ENCODE data around the gene CDHR2. TPM values are rescaled to one million over a fixed set of nuclear protein-coding genes. Genes with fewer than 3 reads are reported as not detected.

CDHR2 gene
- total and polyA plus RNA-seq, 2 donors (not counting 3 experiments of a cell fraction or from before 2014, with no cell fraction given) = not detected

GRCh38 chr5:176624142-176624541, 75.0 kb downstream of the CDHR2 start:
- ChIA-PET CTCF (interaction anchor here (1.8 kb wide), 1 partner anchor 50 kb away, joined by 5 read pairs; no protein-coding TSS in a partner anchor), POLR2A (no interaction called here)
- Histone ChIP-seq H3K27me3 (ENCODE audit: control insufficient read depth in 2 of 2, insufficient read depth in 2 of 2, low read length in 2 of 2) (peaks cover 50 to 53% of the 10 kb centered on the region in 2 experiments), H3K4me2 (ENCODE audit: insufficient read depth, low read length) (no peak overlapping the region), H3K4me3 (replicated peaks in 1 of 3; ENCODE audit: insufficient read depth in 1 of 3, low read depth in 1 of 3, low read length in 3 of 3) (no peak overlapping the region), H3K79me2 (ENCODE audit: control insufficient read depth, insufficient read depth, low read length) (no peaks in the 10 kb centered on the region), H3K9ac (replicated peaks; ENCODE audit: extremely low read depth, insufficient read depth, low read length) (no peak overlapping the region), H3K9me3 (replicated peaks; ENCODE audit: control insufficient read depth, insufficient read depth, low read length) (no peaks in the 10 kb centered on the region), H3K36me3 (ENCODE audit: control insufficient read depth in 2 of 2, extremely low read depth in 1 of 2, insufficient read depth in 2 of 2, low read length in 2 of 2) (no peaks in the 10 kb centered on the region), H3K9me1 (replicated peaks; ENCODE audit: control insufficient read depth, extremely low read depth, insufficient read depth, low read length) (no peaks in the 10 kb centered on the region), H4K20me1 (replicated peaks; ENCODE audit: control insufficient read depth, extremely low read depth, insufficient read depth, low read length) (no peaks in the 10 kb centered on the region), H3K4me1 (ENCODE audit: control insufficient read depth, extremely low read depth, insufficient read depth, low read length) (peaks cover 4% of the 10 kb centered on the region), H3K27ac (ENCODE audit: insufficient read depth, low read depth, low read length) (no peak overlapping the region), H2AFZ (ENCODE audit: low read depth, low read length) (no peak overlapping the region)
- dilution Hi-C loops (cut with MboI; ENCODE audit: extremely low pct_ligation_motif_present, low sequenced_read_pairs) = no loop called here
- no TSS peak for BruUV-seq (replicated peaks)
- intact Hi-C loops (cut with micrococcal nuclease) = no loop called here
- FAIRE-seq (no peak), DNase-seq (ENCODE audit: low read depth, low spot score) (no peak)
- TF ChIP-seq POLR2AphosphoS5 (IDR thresholded peaks at IDR 0.05; ENCODE audit: insufficient read depth, low read depth, low read length) (no peak), EZH2 (IDR thresholded peaks at IDR 0.05; ENCODE audit: borderline replicate concordance, low read depth, low read length, severe bottlenecking) (no peak), JUN (IDR thresholded peaks at IDR 0.05; ENCODE audit: borderline replicate concordance, insufficient read depth, insufficient read length, low read depth) (no peak), FOS (IDR thresholded peaks at IDR 0.05; ENCODE audit: borderline replicate concordance, insufficient read depth, low read length) (no peak), MAX (IDR thresholded peaks at IDR 0.05; ENCODE audit: insufficient read depth, insufficient read length) (no peak), GATA2 (IDR thresholded peaks at IDR 0.05; ENCODE audit: insufficient read depth, insufficient read length, low read depth, low read length) (no peak), MYC (IDR thresholded peaks at IDR 0.05; ENCODE audit: low read depth, low read length) (no peak), POLR2A (IDR thresholded peaks at IDR 0.05; ENCODE audit: low read depth, low read length) (no peak), CTCF (IDR thresholded peaks at IDR 0.05; ENCODE audit: extremely low read depth in 1 of 2, insufficient read depth in 1 of 2, low read depth in 1 of 2, low read length in 2 of 2) (no peak)

Measured in endothelial cell of umbilical vein (primary cell).